Immature natural killer cell (primary cell): ENCODE results near the gene COASY. TPM values are rescaled to one million over a fixed set of nuclear protein-coding genes. Genes with fewer than 3 reads are reported as not detected.
A peak's percentile ranks its signal among the peaks of the same experiment; 100 is the strongest.
"Not testable (repeated sequence)": the region's sequence is repeated elsewhere in the genome, so short reads cannot be mapped to it uniquely, and the experiment has no call there.

Experiments used
- DNase-seq, 3 donors: peaks; one replicate each; pipeline ENCODE4 v3.0.0; 2022; ENCODE audit warnings: mixed read lengths in 1 of 3
- H3K27ac Mint-ChIP-seq, 6 donors: one replicate each; pipeline ENCODE4 v1.8.0; 2020; ENCODE audit warnings: mixed read lengths in 6 of 6, mild to moderate bottlenecking in 5 of 6, inconsistent platforms in 4 of 6, moderate library complexity in 3 of 6
- H3K27me3 Mint-ChIP-seq, 3 donors: one replicate each; pipeline ENCODE4 v1.8.0; 2020 to 2021; ENCODE audit warnings: low read depth in 3 of 3, mild to moderate bottlenecking in 3 of 3, mixed read lengths in 3 of 3, moderate library complexity in 3 of 3, inconsistent platforms in 1 of 3
- H3K36me3 Mint-ChIP-seq, 3 donors: one replicate each; pipeline ENCODE4 v1.8.0; 2020; ENCODE audit warnings: mixed read lengths in 3 of 3, inconsistent platforms in 2 of 3, mild to moderate bottlenecking in 2 of 3
- H3K4me1 Mint-ChIP-seq, 2 donors: one replicate each; pipeline ENCODE4 v1.8.0; 2020; ENCODE audit warnings: inconsistent platforms in 2 of 2, mild to moderate bottlenecking in 2 of 2, mixed read lengths in 2 of 2, moderate library complexity in 1 of 2
- H3K4me3 Mint-ChIP-seq, 5 donors: one replicate each; pipeline ENCODE4 v1.8.0; 2020; ENCODE audit warnings: mild to moderate bottlenecking in 5 of 5, mixed read lengths in 5 of 5, inconsistent platforms in 3 of 5, moderate library complexity in 3 of 5
- H3K9me3 Mint-ChIP-seq, 6 donors: one replicate each; pipeline ENCODE4 v1.8.0; 2020; ENCODE audit warnings: mild to moderate bottlenecking in 6 of 6, mixed read lengths in 6 of 6, inconsistent platforms in 4 of 6, moderate library complexity in 3 of 6
- polyA plus RNA-seq, 3 donors: library from polyadenylated mRNA; unstranded; fragments of 300-500 nt; fragmentation: Illumina TruSeq; gene quantifications; one replicate each; pipeline ENCODE4 v1.2.3, GENCODE V29; 2021

The COASY gene
- polyA plus RNA-seq, 3 donors from 2014 or later, result 54.1 to 136 (median 72.5) TPM

DNA sequence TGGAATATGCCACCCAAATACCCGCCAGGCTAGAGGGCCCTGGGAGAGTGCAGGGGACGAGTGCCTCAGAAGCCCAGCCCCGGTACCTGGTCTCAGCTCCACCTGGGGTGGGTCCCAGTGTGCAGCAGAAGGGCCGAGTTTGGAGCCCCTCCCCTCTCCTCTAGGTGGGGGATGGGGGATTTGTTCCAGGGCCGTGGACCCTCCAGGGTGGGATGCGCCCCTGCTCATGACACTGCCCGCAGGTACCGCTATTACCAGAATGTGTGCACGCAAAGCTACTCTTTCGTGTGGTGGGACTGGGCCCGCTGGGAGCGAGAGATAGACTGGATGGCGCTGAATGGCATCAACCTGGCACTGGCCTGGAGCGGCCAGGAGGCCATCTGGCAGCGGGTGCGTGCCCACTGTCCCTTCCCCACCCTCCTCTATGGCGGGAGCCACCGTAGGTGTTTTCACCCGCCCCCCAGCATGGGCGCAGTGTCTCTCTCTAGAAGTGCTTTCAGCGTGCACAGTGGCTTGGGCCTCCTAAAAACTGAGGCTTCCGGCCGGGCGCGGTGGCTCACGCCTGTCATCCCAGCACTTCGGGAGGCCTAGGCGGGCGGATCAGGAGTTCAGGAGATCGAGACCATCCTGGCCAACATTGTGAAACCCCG is 24.7 kb upstream of the COASY start:
- peaks cover 30% of the 10 kb centered on the region in 2 donors for H3K4me1 Mint-ChIP-seq
- peak overlapping the region in 5 of 6 donors; percentile 57 to 86 (median 74) for H3K27ac Mint-ChIP-seq
- peaks cover 0 to 5% (median 2%) of the 10 kb centered on the region in 3 donors for H3K27me3 Mint-ChIP-seq
- peaks cover 0 to 2% (median 0%) of the 10 kb centered on the region in 6 donors for H3K9me3 Mint-ChIP-seq
- peaks cover 0 to 8% (median 0%) of the 10 kb centered on the region in 3 donors for H3K36me3 Mint-ChIP-seq
- peak overlapping the region; percentile 77 to 88 (median 84) for H3K4me3 Mint-ChIP-seq
- no peak for DNase-seq

DNA sequence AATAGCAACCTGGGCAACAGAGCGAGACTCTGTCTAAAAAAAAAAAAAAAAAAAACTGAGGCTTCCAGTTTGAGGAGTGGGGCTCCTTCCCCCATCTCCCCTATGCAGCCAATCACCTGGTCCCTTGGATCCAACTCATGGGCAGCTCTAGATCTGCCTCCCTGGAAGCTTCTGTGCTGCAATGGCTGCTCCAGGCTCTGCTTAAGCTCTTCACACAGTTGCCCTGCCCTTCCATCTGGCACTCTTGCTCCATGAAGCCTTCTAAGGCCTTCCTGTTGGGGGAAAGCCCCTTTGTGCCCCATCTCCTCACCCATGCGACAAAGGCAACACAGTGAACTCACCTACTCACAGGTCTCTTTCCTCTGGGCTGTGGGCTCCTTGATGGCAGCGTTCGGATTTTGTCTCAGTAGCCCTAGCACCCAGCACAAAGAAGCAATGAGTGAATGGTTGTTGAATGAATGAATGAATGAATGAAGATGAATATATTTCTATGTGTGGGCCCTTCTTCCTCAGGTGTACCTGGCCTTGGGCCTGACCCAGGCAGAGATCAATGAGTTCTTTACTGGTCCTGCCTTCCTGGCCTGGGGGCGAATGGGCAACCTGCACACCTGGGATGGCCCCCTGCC is 24.0 kb upstream of the COASY start:
- Mint-ChIP-seq H3K27me3 (peaks cover 0 to 2% (median 2%) of the 10 kb centered on the region in 3 donors), H3K9me3 (peaks cover 0 to 2% (median 0%) of the 10 kb centered on the region in 6 donors), H3K4me1 (peaks cover 29 to 30% of the 10 kb centered on the region in 2 donors), H3K4me3 (peak overlapping the region; percentile 55 to 88 (median 74)), H3K27ac (peak overlapping the region in 5 of 6 donors; percentile 28 to 71 (median 54)), H3K36me3 (peaks cover 0 to 10% (median 0%) of the 10 kb centered on the region in 3 donors)
- no peak for DNase-seq

DNA sequence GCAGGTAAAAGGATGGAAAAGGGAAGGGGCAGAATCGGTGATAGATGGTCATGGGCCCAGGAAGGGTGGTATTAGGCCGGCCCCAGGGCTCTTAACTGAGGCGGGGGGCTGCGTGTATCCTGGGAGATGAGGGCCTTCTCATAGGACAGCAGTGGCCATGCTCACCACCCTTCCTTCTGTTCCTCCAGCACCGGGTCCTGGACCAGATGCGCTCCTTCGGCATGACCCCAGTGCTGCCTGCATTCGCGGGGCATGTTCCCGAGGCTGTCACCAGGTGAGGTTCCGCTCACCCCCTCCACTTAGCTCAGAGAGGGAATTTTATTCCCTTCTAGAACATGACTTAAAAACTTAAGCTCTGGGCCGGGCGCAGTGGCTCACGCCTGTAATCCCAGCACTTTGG is 23.5 kb upstream of the COASY start:
- H3K27ac Mint-ChIP-seq, result no peak overlapping the region
- peaks cover 0 to 11% (median 0%) of the 10 kb centered on the region in 3 donors for H3K36me3 Mint-ChIP-seq

DNA sequence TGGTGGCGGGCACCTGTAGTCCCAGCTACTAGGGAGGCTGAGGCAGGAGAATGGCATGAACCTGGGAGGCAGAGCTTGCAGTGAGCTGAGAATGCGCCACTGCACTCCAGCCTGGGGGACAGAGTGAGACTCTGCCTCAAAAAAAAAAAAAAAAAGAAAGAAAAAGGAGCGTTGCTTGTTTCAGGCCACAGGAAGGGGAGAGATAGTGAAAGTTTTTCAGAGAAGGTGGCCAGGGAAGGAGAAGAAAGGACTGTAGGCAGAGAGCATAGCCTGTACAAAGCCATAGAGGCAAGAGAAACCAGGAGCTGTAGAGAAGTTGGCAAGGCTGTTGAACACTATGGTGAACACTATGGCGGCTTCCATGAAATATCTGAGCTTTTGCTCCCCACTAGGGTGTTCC is 21.4 kb upstream of the COASY start:
- DNase-seq, H3K4me3 Mint-ChIP-seq, H3K27me3 Mint-ChIP-seq, H3K9me3 Mint-ChIP-seq: not testable (repeated sequence)
- peaks cover 18% of the 10 kb centered on the region in 2 donors for H3K4me1 Mint-ChIP-seq
- peaks cover 0 to 11% (median 0%) of the 10 kb centered on the region in 3 donors for H3K36me3 Mint-ChIP-seq
- H3K27ac Mint-ChIP-seq, result peak overlapping the region in 1 of 6 donors; percentile 29

More for the DNA sequence above, 23.5 kb upstream of the COASY start:
- peaks cover 25% of the 10 kb centered on the region in 2 donors for H3K4me1 Mint-ChIP-seq
- no peak for DNase-seq
- H3K4me3 Mint-ChIP-seq, result peak overlapping the region in 1 of 5 donors; percentile 88
- H3K9me3 Mint-ChIP-seq, result peaks cover 0 to 2% (median 0%) of the 10 kb centered on the region in 6 donors
- peaks cover 0 to 2% (median 2%) of the 10 kb centered on the region in 3 donors for H3K27me3 Mint-ChIP-seq

DNA sequence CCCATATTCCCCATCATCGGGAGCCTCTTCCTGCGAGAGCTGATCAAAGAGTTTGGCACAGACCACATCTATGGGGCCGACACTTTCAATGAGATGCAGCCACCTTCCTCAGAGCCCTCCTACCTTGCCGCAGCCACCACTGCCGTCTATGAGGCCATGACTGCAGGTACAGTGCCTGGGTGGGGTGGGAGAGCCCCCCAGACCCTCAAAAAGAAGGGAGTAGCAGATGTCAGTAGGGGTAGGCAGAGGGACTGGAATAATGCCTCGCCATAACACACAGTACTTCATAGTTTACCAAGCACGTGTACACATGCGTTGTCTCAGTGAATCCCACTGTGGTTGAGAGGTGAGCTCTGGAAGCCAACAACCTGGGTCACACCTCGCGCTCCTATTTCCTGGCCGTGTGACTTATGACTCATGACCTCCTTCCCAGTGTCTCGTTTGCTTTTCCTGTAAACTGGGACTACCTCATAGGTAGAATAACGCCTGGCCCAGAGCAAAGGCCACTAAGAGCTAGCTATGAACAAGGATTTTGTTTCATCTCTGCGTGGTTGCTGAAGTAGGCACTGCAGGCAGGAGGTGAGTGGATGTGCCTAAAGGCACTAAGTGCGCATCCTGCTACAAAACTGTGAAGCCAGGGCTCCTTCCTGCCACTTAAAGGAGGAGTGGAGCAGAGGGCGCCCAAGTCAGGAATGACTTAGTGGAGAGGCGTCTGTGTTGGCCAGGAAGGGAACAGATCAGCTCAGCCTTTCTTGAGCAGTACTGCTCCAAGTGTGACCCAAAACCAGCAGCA is 20.7 kb upstream of the COASY start:
- H3K4me1 Mint-ChIP-seq, result peaks cover 14% of the 10 kb centered on the region in 2 donors
- peak overlapping the region in 2 of 6 donors; percentile 26 to 62 for H3K27ac Mint-ChIP-seq
- H3K4me3 Mint-ChIP-seq, result no peak overlapping the region
- DNase-seq, result no peak
- peaks cover 0 to 2% (median 0%) of the 10 kb centered on the region in 6 donors for H3K9me3 Mint-ChIP-seq
- H3K36me3 Mint-ChIP-seq, result peaks cover 0 to 11% (median 0%) of the 10 kb centered on the region in 3 donors
- peaks cover 0 to 2% (median 0%) of the 10 kb centered on the region in 3 donors for H3K27me3 Mint-ChIP-seq

DNA sequence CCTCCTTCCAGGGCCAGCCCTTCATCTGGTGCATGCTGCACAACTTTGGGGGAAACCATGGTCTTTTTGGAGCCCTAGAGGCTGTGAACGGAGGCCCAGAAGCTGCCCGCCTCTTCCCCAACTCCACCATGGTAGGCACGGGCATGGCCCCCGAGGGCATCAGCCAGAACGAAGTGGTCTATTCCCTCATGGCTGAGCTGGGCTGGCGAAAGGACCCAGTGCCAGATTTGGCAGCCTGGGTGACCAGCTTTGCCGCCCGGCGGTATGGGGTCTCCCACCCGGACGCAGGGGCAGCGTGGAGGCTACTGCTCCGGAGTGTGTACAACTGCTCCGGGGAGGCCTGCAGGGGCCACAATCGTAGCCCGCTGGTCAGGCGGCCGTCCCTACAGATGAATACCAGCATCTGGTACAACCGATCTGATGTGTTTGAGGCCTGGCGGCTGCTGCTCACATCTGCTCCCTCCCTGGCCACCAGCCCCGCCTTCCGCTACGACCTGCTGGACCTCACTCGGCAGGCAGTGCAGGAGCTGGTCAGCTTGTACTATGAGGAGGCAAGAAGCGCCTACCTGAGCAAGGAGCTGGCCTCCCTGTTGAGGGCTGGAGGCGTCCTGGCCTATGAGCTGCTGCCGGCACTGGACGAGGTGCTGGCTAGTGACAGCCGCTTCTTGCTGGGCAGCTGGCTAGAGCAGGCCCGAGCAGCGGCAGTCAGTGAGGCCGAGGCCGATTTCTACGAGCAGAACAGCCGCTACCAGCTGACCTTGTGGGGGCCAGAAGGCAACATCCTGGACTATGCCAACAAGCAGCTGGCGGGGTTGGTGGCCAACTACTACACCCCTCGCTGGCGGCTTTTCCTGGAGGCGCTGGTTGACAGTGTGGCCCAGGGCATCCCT is 18.5 kb upstream of the COASY start:
- peaks cover 0 to 2% (median 0%) of the 10 kb centered on the region in 6 donors for H3K9me3 Mint-ChIP-seq
- peaks cover 0 to 3% of the 10 kb centered on the region in 2 donors for H3K4me1 Mint-ChIP-seq
- H3K27ac Mint-ChIP-seq, result no peak overlapping the region

DNA sequence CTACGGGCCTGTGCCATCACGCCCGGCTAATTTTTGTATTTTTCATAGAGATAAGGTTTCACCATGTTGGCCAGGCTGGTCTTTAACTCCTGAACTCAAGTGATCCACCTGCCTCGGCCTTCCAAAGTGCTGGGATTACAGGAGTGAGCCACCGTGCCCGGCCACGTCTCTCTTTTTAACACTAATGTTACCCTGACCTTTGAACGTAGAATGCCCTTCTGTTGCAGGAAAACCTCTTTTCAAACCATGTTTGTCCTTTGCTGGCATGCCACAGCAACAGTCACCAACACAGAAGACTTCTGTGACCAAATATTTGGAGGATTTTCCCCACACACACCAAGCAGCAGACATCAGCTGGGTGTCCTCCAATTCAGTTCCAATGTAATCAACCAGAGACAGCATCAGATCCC is 17.1 kb upstream of the COASY start:
- H3K36me3 Mint-ChIP-seq, result peaks cover 0 to 6% (median 0%) of the 10 kb centered on the region in 3 donors
- peak overlapping the region in 2 of 6 donors; percentile 18 to 67 for H3K27ac Mint-ChIP-seq
- no peaks in the 10 kb centered on the region for H3K9me3 Mint-ChIP-seq
- H3K27me3 Mint-ChIP-seq, result peaks cover 0 to 2% (median 0%) of the 10 kb centered on the region in 3 donors
- peaks cover 7 to 8% of the 10 kb centered on the region in 2 donors for H3K4me1 Mint-ChIP-seq
- no peak for DNase-seq
- no peak overlapping the region for H3K4me3 Mint-ChIP-seq

More for the DNA sequence above, 18.5 kb upstream of the COASY start:
- Mint-ChIP-seq H3K4me3 (no peak overlapping the region), H3K36me3 (peaks cover 0 to 11% (median 0%) of the 10 kb centered on the region in 3 donors), H3K27me3 (peaks cover 0 to 2% (median 0%) of the 10 kb centered on the region in 3 donors)
- no peak for DNase-seq

DNA sequence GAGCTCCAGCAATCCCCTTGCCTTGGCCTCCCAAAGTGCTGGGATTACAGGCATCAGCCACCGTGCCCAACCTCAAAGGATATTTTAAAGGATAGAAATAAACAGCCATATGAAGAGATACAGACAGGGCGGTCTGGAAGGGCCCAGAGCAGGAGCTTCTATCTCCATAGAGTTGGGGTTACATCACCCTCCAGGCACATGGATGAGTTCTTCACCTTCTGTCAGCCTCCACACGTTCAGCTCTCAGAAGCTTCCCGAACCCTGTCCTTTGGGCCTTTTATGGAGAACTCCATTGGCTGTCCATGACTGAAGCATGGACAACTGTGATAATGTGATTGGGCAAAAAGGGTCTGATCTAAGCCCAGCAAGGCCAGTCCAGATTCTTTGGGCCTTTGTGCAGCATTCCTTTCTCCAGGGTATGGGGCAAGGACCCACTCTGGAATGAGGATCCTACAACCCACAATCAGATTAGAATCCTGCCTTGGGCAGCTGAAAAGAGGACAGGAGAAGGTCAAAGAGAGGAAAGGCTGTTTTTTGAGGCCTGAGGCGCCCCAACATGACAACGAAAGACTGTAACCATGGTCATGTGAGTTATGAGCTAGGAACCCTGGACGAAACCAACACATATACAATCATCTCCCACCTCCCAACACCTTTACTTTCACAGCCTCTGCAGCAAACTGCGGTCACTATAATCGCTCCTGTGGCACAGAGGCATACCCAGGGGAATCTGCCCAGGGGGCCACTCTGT is 16.0 kb upstream of the COASY start:
- H3K27ac Mint-ChIP-seq, H3K9me3 Mint-ChIP-seq, H3K27me3 Mint-ChIP-seq, H3K4me3 Mint-ChIP-seq, DNase-seq, H3K4me1 Mint-ChIP-seq, H3K36me3 Mint-ChIP-seq: not testable (repeated sequence)

DNA sequence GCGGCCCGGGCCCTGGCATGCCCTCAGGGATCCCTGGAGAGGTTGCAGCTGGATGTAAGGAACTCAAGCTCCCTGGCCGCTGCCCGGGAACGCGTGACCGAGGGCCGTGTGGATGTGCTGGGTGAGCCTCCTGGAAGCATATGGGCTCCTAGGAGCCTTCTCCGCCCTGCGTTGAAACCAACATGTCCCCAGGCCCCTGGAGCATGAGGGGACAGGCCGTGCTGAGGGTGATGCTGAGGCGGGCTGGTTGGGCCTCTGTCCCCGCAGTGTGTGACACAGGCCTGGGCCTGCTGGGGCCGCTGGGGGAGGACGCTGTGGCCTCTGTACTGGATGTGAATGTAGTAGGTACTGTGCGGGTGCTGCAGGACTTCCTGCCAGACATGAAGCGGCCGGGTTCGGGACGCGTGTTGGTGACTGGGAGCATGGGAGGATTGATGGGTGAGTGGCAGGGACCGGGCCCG is 14.9 kb upstream of the COASY start:
- H3K4me1 Mint-ChIP-seq, result peaks cover 8 to 12% of the 10 kb centered on the region in 2 donors
- H3K9me3 Mint-ChIP-seq, result no peaks in the 10 kb centered on the region
- no peak for DNase-seq
- H3K36me3 Mint-ChIP-seq, result peaks cover 0 to 3% (median 0%) of the 10 kb centered on the region in 3 donors
- H3K4me3 Mint-ChIP-seq, result no peak overlapping the region
- no peaks in the 10 kb centered on the region for H3K27me3 Mint-ChIP-seq
- no peak overlapping the region for H3K27ac Mint-ChIP-seq

DNA sequence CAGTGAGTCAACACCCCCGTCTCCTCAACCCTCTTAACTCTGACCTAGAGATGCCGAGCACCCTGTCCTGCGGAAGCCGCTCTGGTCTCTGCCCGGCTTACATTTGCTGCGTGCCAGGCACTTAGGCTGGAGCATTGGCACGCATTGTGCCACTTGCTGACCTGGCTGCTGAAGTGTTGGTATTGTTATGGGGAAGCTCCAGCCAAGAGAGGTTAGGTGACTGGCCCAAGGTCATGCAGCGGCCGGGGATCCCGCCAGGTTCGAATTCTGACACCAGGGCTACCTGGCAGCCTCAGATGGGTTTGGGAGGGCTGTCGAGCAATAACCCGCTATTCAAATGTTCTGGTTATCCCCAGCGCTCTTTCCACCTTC is 14.3 kb upstream of the COASY start:
- H3K4me3 Mint-ChIP-seq, result peak overlapping the region in 1 of 5 donors; percentile 18
- no peaks in the 10 kb centered on the region for H3K9me3 Mint-ChIP-seq
- H3K4me1 Mint-ChIP-seq, result peaks cover 8 to 12% of the 10 kb centered on the region in 2 donors
- no peak overlapping the region for H3K27ac Mint-ChIP-seq
- peaks cover 0 to 3% (median 0%) of the 10 kb centered on the region in 3 donors for H3K36me3 Mint-ChIP-seq
- H3K27me3 Mint-ChIP-seq, result no peaks in the 10 kb centered on the region
- DNase-seq, result no peak

DNA sequence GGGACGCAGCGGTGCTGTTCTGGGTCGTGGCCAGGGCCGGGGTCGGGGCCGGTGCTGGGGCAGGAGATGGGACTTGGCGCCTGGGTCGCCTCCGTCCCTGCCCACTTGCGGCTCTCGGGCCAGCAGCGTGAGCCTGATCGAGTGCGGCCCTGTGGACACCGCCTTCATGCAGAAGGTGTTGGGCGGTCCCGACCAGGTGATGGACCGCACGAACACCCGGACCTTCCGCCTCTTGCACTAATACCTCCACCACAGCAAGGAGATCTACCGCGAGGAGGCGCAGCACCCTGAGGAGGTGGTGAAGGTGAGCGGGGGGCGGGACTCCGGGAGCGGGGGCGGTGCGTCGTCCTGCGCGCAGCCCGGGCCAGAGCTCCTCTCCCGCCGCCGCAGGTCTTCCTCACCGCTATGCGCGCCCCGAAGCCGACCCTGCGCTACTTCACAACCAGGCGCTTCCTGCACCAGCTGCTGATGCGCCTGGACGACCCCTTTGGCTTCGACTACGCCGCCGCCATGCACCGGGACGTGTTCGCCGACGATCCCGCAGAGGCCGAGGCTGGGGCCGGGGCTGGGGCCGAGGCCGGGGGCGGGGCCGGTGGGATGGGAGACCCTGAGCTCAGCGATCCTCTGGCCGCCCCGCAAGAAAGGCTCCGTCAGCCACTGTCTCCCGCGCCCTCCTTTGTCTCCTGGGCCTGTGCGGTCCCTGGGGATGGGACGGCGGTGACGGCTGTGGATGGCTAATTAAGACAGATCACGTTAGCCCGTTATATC is 13.7 kb upstream of the COASY start:
- Mint-ChIP-seq H3K4me1 (peaks cover 8 to 13% of the 10 kb centered on the region in 2 donors), H3K4me3 (peak overlapping the region in 4 of 5 donors; percentile 46 to 59 (median 52)), H3K27ac (no peak overlapping the region), H3K36me3 (no peaks in the 10 kb centered on the region), H3K27me3 (no peaks in the 10 kb centered on the region), H3K9me3 (no peaks in the 10 kb centered on the region)
- DNase-seq, result peak; percentile 60 to 72 (median 63)
